HL-60 (cell line): ENCODE measurements around the gene PPP2R5E.

Source experiments
- DNase-seq, 2 experiments: peaks; one replicate each; pipeline ENCODE4 v3.0.0-alpha.2; 2010 to 2020; ENCODE audit warnings: low read depth in 1 of 2, low spot score in 1 of 2
- H3K27ac ChIP-seq: fragments of 250-450 bp; sonication (Bioruptor Pico); replicated peaks from 2 replicates; pipeline ENCODE4 v1.5.1; 2020; ENCODE audit warnings: mild to moderate bottlenecking, moderate library complexity
- H3K27me3 ChIP-seq: fragments of 250-450 bp; sonication (Bioruptor Pico); 2 replicates; pipeline ENCODE4 v1.5.1; 2021; ENCODE audit warnings: mild to moderate bottlenecking, moderate library complexity; ENCODE audit not compliant: insufficient read depth, poor library complexity, severe bottlenecking
- H3K4me3 ChIP-seq: replicated peaks from 2 replicates; pipeline ENCODE4 v1.5.1; 2011; ENCODE audit warnings: mild to moderate bottlenecking, control low read depth, low read length; ENCODE audit not compliant: insufficient read depth
- GABPA ChIP-seq: IDR thresholded peaks from 2 replicates; pipeline ENCODE4 v1.6.1; 2012; ENCODE audit warnings: low read depth
- POLR2AphosphoS5 ChIP-seq: IDR thresholded peaks from 2 replicates; pipeline ENCODE4 v1.6.1; 2012; ENCODE audit warnings: low read depth
- SPI1 ChIP-seq: IDR thresholded peaks from 2 replicates; pipeline ENCODE4 v1.6.1; 2012; ENCODE audit warnings: low read depth, mild to moderate bottlenecking, borderline replicate concordance
- TF ChIP-seq, protein P1 (sequence below): IDR thresholded peaks from 2 replicates; pipeline ENCODE4 v1.6.1; 2012; ENCODE audit warnings: low read depth; ENCODE audit not compliant: insufficient replicate concordance
- TF ChIP-seq, protein P2 (sequence below): IDR thresholded peaks from one replicate; pipeline ENCODE4 v1.5.1; 2011; ENCODE audit warnings: low read length, control low read depth, inconsistent platforms; ENCODE audit not compliant: insufficient read depth

Gene PPP2R5E

DNA sequence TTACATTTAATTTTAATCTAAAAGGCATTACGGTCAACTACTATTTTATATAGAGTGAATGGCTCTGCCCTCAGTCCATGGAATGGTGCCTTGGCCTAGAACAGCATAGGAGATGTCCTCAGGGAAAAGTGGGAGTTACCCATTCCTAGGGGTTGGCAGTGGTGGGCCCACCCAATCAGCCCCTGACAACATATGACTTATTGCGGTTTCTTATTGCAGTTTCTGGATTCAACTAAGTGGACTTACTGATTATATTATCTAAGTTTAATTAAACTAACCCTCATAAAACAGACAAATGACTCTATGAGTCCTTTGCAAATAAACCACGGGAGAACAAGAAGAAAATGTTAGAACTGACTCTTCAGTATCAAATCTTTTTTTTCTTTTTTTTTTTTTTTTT lies 2.3 kb upstream of the PPP2R5E start:
- TF ChIP-seq GABPA: no peak
- TF ChIP-seq, protein P1, sequence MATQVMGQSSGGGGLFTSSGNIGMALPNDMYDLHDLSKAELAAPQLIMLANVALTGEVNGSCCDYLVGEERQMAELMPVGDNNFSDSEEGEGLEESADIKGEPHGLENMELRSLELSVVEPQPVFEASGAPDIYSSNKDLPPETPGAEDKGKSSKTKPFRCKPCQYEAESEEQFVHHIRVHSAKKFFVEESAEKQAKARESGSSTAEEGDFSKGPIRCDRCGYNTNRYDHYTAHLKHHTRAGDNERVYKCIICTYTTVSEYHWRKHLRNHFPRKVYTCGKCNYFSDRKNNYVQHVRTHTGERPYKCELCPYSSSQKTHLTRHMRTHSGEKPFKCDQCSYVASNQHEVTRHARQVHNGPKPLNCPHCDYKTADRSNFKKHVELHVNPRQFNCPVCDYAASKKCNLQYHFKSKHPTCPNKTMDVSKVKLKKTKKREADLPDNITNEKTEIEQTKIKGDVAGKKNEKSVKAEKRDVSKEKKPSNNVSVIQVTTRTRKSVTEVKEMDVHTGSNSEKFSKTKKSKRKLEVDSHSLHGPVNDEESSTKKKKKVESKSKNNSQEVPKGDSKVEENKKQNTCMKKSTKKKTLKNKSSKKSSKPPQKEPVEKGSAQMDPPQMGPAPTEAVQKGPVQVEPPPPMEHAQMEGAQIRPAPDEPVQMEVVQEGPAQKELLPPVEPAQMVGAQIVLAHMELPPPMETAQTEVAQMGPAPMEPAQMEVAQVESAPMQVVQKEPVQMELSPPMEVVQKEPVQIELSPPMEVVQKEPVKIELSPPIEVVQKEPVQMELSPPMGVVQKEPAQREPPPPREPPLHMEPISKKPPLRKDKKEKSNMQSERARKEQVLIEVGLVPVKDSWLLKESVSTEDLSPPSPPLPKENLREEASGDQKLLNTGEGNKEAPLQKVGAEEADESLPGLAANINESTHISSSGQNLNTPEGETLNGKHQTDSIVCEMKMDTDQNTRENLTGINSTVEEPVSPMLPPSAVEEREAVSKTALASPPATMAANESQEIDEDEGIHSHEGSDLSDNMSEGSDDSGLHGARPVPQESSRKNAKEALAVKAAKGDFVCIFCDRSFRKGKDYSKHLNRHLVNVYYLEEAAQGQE: no peak
- TF ChIP-seq, protein P2, sequence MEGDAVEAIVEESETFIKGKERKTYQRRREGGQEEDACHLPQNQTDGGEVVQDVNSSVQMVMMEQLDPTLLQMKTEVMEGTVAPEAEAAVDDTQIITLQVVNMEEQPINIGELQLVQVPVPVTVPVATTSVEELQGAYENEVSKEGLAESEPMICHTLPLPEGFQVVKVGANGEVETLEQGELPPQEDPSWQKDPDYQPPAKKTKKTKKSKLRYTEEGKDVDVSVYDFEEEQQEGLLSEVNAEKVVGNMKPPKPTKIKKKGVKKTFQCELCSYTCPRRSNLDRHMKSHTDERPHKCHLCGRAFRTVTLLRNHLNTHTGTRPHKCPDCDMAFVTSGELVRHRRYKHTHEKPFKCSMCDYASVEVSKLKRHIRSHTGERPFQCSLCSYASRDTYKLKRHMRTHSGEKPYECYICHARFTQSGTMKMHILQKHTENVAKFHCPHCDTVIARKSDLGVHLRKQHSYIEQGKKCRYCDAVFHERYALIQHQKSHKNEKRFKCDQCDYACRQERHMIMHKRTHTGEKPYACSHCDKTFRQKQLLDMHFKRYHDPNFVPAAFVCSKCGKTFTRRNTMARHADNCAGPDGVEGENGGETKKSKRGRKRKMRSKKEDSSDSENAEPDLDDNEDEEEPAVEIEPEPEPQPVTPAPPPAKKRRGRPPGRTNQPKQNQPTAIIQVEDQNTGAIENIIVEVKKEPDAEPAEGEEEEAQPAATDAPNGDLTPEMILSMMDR: no peak
- no peak for TF ChIP-seq POLR2AphosphoS5
- TF ChIP-seq SPI1: no peak
- no peak for DNase-seq
- no peak overlapping the region for H3K27ac ChIP-seq
- H3K27me3 ChIP-seq: no peaks in the 10 kb centered on the region
- no peak overlapping the region for H3K4me3 ChIP-seq

DNA sequence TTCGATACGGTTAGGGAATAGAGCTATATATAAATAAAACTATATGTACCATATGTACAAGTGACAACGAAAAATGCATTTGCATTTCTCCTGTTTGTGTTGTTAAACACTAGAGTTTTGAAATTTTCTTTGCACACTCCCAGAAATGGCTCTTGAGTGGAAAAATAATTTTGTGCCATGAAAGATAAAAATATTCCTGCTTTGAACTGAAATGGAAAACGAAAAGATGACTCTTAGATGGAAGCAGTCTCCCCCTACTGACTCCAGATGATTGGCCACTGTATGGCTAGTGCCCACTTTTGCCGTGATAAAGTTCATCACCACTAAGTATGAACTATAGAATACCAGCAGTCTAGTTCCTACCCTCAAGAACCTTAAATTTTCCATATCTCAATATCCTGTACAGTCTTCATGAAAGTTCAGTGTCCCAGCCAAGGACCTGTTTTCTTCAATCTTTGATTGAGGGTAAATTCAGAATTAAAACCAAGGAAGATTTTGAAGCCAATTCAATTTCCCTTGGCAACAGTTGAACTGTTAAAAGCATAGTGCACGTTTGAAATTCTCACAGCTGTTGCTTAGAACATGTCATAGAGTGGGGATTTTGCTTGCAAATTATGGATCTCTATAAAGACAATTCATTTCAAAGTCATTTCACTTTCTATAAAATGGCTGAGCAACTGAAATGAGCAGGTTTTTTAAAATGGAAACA lies 1.6 kb upstream of the PPP2R5E start:
- Histone ChIP-seq H3K27ac (no peak overlapping the region), H3K4me3 (no peak overlapping the region), H3K27me3 (no peaks in the 10 kb centered on the region)
- TF ChIP-seq GABPA: no peak
- no peak for TF ChIP-seq SPI1
- TF ChIP-seq, protein P2: no peak
- TF ChIP-seq POLR2AphosphoS5: no peak
- TF ChIP-seq, protein P1: no peak
- DNase-seq: peak in 1 of 2 experiments; percentile 3

DNA sequence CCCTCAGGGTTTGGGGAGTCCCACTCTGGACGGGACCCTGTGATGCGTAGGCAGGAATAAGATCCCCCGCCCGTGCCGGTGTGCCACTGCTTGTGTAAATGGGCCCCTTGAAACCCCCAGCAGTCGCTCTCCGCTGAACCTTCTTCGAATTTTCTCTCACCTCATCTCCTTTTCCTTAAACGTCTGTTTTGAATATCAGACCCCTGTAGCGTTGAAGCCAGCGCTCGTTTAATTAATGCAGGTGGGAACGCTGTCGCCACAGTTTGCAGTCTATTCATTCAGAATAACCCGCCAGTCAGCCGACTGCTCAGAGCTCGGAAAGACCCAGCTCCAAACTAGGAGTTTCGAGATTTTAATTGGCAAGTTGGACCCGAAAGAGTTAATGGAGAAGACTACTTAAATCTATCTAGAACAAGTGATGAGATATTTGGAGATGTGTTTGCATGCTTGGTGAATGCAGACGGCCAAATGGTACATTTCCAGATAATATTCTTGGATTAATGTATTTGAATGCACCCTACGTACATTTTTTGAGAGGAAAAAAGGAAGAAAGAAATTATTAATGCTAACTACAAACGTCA lies 739 bp upstream of the PPP2R5E start:
- TF ChIP-seq, protein P1: no peak
- DNase-seq: no peak
- Histone ChIP-seq H3K27me3 (no peaks in the 10 kb centered on the region), H3K27ac (peak overlapping the region; percentile 78), H3K4me3 (peak overlapping the region; percentile 93)
